ENCODE measurements around the gene PDZRN4.
"Not testable (repeated sequence)": the region's sequence is repeated elsewhere in the genome, so short reads cannot be mapped to it uniquely, and the experiment has no call there.

PDZRN4 gene

DNA sequence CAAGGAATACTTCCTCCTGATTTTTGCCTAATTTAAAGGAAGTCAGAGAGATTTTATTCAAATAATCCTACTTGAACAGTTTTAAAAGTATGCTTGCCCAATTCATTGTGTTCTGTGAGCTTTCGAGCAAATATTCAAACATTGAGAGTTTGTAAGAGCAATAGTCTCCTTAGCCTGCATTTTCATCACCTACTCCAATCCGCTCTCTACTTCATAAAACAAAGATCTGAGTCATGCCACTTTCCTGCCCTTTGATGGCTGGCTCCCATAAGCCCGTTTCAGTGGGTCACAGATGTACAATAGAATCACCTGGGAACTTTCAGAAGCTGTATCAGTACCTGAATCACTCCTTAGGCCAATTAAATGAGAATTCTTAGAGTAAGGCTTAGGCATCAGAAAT is 319.2 kb downstream of the PDZRN4 start:
- no peak for DNase-seq (ENCODE audit: low read depth in 2 of 2, low spot score in 1 of 2)

DNA sequence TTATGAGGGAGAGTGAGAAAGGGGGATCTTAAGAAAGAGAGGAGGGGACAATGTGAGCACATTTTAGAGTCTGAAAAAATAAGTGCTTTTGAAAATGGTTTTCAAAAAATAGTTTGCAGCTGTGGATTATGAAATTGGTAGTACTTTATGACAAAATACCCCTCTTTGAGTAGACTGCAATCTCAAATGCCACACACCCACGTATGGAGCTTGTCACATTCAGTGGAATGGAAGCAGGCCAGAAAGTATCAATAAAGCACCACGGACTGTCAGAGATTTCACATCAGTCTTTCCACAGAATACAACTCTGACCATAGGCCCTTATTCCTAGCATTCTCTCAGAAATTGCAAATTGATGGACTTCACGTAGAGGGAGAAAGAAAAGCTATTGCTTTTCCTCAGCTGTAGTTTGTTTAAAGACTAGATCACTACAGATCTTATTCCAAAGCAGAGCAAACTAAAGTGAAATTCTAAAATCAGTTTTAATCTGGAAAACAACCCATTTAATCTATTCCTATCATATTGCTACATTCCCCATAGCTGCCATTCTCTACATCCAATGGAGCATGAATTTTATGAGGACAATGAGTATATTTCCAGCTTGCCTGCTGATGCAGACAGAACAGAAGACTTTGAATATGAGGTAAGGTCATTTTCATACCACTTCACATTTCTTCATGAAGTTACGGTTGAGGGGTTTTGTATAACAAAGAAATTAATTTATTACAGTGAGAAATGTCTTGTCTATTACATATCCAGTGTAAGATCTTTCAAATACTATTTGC is 321.3 kb downstream of the PDZRN4 start:
- DNase-seq (ENCODE audit: low read depth in 2 of 2, low spot score in 1 of 2): no peak

DNA sequence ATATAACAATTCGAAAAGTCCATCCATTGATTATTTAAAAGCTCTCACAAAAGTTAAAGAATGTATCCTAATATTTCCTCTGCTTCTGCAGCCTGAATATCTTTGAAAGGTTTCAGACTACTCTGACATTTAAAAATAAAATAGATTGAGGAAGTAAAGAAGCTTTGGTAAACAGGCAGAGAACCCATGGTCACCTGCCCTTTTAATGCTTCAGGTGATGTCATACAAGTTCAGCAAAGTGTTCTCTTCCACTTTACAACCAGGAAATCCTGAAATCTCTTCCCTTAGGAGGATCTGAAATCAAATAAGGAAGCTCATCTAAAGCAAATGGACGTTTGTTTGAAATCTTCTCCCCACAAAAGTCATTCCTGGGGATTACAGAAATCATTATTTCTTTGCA is 322.4 kb downstream of the PDZRN4 start:
- DNase-seq (ENCODE audit: low read depth in 2 of 2, low spot score in 1 of 2): no peak

DNA sequence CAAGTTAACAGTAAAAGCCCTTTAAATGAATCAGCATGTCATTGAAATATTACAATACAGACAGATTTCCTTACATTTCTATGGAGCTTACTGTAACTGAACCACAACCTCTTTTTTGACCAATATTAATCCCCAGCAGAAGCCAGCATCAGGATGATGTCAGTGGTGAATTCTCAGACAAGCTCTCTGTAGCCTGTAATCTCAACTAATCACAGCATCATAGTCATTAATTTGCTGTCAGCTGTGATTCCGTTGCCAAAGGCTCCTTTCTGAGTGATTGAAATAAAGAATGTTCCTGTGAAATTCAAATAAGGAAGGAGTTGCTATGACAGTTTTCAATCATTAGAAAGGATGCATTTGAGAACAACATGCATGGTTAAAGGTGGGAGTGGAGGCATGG is 323.1 kb downstream of the PDZRN4 start:
- no peak for DNase-seq (ENCODE audit: low read depth in 2 of 2, low spot score in 1 of 2)

DNA sequence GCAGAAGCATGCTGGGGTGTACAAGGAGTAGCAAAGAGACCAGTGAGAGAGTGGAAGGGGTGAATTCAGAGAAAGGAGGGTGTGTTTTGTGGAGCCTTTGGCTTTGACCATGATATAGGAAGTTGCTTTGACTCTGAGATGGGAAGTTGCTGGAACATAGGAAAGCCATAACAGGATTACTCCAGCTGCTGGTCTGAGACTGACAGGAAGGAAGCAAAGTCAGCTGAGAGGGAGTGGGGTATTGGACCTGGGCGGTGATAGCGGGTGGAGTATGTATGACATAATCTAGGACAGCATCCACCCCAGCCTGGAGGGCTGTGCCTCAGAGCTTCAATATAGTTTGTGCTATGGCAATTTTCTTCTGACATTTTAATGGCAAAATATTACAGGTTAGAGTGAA is 324.4 kb downstream of the PDZRN4 start:
- DNase-seq (ENCODE audit: low read depth in 2 of 2, low spot score in 1 of 2): no peak

DNA sequence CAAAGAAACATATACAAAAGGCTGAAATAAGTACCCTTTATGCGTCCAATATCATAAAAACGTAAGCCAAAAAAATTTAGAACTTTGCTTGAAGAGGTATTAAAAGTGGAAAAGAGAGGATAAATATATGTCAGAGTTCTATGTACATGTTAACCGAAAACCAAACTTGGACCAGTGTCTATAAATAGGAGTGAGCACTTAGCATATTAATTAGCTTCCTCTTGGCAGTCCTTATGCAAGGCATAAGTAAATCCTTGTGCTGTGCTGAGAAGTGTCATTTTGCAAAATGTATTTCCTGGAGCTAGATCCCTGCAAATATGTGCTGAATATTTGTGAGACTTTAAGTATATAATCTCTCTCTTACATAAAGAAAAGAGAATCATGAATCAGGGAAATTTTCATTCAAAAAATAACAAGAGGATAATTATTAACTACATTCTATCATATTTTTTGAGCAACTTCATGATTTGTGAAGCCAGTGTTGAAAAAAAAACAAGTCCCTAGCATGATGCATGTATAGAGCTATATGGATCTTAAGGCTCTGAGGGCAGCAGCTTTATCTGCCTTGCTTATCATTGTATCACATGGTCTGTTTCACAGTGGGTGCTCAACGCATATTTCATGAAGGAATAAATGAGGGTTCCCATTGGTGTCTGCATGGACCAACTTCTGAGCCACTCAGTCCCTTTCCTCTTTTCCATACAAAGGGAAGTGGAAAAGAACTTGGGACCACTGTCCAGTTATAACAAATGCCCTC is 326.1 kb downstream of the PDZRN4 start:
- no peak for DNase-seq (ENCODE audit: low read depth in 2 of 2, low spot score in 1 of 2)

DNA sequence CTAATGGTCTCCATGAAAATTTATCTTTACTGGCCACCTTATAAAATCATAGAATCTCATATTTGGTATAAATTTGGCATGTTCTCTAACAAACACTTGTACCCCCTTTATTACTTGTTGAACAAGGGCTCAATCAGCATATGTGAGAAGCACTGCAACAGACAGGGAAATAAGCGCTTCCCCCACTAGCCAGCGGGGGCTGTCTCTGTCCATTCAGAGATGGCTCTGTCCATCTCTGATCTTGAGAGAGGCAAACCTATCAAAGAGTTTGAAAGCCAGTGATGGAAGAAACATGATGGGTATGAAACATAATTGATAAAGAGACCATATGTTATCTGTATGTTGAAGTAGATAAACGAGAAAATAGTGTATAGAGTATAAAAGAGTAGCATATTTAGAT is 326.8 kb downstream of the PDZRN4 start:
- no peak for DNase-seq (ENCODE audit: low read depth in 2 of 2, low spot score in 1 of 2)

DNA sequence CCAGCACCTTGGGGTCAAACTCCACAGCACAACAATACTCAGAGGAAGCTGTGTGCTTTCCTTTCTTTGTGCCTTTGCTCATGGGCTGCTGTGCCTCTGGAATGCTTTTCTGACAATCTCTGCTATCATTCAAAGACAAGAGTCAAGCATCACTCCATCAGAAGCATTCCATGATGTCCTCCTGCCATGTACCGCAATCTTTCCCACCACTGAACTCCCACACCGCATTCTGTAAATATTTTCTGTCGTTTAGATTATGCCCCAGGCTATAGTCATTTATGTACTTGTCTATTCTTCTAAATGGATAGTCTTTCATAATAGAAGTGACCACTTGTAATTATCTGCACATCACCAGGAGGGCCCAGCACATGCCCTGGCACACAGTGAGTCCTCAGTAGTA is 327.8 kb downstream of the PDZRN4 start:
- DNase-seq (ENCODE audit: low read depth in 2 of 2, low spot score in 1 of 2): no peak

DNA sequence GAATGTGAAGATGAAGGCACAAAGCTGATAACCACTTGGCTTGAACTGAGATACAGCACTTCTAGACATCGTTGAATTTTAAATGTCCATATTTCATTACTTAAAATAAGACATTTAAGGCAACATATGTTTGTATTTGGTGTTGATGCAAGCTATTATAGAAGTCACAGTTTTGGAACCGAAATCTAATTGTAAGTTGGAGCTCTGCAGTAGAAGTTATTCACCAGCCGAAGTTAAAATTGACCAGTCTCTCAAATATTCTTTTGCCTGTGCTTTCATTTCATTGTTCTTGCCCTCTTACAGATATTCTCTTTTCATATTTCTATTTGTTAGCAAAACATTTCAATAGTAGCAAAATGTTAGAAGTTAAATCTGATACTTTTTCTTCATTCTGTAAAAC is 332.7 kb downstream of the PDZRN4 start:
- DNase-seq (ENCODE audit: low read depth in 2 of 2, low spot score in 1 of 2): no peak

DNA sequence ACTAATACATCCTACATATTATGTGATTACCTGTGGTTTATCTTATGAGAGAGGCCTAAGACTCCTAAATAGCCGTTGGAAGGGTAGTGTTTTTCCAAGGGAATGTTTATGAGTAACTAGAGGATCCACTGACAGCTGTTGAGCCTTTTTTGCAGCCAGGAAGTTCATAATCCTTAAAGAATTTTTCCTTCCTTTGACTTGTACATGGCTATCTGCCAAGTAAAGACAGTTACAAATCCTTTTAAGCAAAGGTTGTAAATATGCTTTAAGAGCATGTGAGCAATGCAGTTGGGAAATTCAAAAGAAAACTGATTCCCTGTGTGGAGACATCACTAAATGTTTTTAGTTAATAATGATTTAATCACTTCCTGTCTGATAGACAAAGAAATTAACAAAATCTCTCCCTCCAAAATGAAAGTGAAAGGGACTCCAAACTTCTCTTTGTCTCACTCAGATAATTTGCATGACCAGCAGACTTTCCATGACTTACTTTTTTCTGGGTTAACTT is 333.8 kb downstream of the PDZRN4 start:
- no peak for DNase-seq (ENCODE audit: low read depth in 2 of 2, low spot score in 1 of 2)

DNA sequence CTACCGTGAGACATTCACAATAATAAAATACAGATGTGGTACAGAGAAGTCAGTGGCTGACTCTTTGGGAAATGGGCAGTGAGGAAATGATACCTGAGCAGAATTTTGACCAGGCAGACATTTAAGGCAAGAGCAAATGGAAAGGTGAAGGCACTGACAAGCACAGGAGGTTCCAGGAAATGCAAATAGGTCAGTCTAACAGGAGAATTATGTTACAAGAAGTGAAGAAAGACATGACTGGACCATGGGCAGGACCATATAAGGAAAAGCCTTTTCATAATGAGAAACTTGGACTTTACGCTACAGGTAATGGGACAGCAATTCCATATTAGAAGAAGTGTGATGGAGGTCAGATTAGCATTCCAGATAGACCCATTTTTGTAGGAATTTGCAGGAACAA is 338.9 kb downstream of the PDZRN4 start:
- no peak for DNase-seq (ENCODE audit: low read depth in 2 of 2, low spot score in 1 of 2)

DNA sequence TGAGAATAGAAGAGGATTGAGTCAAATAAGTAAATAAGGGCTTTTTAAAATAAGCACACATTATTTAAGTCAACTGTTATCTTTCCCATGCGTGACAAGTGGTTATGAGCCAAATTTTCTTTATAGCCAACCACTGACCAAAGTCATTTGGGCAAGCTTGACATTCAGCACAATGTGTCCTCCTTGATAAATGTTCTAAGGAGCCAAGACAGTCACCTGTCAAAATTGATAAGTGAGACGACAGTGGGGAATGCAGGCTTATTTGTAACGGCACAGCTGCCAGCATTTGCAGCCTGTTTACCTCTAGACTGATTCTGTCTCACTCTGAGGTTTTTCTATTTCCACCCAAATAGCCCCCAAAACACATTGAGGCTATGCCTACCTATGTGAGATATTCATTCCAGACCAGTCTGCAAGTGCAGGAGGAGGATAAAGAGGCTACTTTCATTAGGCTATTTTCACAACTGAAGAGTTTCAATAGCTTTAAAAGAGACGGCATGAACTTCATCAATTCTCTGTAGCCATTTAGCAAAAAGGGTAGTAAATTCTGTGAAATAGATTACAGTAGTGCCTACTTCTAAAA is 339.5 kb downstream of the PDZRN4 start:
- no peak for DNase-seq (ENCODE audit: low read depth in 2 of 2, low spot score in 1 of 2)

DNA sequence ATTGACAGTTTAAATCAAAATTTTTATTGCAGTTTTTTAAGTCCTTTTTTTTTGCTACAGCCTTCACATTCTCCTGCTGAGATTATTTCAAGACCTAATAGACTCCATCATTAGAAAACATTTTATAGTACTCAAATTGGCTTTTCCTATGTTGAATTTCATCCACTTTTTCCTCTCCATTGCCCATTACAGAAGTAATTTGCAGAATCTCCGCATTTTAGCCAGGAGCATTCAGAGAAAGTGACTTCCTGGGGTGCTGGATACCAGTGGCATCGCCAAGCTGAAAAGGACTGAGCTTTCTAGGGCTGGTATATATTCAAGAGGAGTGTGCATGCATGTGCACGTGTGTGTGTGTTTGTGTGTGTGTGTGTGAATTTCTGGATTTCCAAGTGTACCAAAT is 340.8 kb downstream of the PDZRN4 start:
- no peak for DNase-seq (ENCODE audit: low read depth in 2 of 2, low spot score in 1 of 2)

DNA sequence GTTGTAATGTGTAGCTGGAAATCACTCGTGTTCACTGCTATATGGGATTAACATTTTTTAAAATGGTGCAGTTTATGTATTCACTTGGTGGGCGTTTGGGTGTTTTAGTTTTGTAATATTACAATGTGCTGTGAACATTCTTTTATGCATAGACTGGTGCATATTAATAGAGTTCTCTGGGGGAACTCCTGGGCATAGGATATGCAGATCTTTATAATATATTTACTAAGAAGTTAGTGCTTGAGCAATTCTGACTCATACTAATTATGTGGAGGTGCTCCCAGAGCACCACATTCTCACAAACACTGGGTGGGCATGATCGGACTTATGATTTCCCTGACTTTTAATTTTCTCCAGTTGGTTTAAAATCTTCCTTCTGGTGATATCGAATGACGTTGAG is 342.3 kb downstream of the PDZRN4 start:
- DNase-seq (ENCODE audit: low read depth in 2 of 2, low spot score in 1 of 2): no peak

DNA sequence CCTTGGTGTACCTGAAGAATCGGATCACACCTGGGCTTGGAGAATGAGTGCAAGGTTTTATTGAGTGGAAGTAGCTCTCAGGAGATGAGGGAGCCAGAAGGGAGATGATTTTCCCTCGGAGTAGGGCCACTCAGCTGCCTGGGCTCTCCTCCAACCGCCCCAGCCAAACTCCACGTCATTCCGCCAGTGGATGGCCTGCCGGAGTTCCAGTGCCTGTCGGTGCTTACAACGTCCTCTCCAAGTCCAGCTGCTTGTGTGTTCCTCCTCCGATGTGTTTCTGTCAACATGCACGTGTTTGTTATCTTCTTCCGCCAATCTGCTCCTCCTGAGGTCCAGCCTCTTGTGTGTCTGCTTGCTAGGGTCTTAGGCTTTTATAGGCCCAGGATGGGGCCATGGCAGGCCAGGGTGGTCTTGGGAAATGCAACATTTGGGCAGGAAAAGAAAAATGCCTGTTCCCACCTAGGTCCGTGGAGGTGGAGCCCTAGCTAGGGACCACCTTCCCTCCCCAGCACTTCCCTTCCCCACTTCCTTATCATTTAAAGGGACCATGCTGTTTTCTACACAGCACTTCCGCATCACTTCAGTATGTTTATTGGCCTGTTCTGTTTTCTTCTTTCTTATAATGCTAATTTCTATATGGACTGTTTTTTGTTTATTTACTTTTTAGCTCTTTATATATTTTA is 343.2 kb downstream of the PDZRN4 start:
- DNase-seq (ENCODE audit: low read depth in 2 of 2, low spot score in 1 of 2): no peak

DNA sequence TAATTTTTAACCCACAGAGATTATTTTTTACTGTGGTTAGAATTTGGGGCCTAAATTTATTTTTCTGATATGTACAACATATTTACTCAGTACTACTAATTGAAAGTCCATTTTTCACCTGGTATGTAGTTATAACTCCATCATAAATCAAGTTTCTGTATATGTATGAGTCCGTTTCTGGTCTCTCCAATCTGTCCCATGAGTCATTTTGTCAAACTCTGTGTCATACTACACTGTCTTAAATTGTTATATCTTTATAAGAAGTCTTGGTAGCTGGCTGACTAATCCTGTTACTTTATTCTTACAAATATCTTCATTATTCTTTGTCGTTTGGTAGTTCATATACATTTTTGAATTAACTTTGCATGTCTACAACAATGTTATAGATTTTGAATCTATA is 344.0 kb downstream of the PDZRN4 start:
- DNase-seq (ENCODE audit: low read depth in 2 of 2, low spot score in 1 of 2): no peak

DNA sequence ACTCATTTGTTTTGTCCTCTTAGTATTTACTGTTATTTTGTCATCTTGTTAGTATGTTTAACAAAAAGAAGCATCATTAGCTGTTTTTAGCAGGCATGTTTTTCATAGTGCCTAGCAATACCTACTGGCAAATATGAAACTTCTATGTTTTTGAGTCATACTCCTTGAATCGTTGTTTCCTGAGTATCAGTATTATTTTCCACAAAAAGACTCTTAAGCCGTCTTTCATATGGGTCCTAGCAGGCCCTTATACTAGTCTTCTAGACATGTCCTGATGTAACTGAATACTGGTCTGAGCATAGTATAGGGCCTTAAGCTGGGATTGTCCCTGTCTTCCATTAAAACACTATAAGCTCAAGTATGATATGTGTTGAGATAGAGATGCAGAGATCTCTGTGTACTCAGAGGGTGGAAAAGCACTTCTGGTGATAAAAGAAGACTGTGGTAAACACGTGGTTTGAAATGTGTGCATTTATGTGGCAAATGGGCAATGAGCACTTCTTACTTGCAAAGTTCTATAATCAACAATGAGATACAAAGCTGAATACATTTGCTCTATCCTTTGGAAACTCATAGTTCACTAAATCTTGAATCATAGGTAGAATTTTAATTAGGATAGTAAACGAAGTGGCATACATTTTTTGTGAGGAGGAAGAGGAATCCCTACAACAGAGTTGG is 348.8 kb downstream of the PDZRN4 start:
- no peak for DNase-seq (ENCODE audit: low read depth in 2 of 2, low spot score in 1 of 2)

DNA sequence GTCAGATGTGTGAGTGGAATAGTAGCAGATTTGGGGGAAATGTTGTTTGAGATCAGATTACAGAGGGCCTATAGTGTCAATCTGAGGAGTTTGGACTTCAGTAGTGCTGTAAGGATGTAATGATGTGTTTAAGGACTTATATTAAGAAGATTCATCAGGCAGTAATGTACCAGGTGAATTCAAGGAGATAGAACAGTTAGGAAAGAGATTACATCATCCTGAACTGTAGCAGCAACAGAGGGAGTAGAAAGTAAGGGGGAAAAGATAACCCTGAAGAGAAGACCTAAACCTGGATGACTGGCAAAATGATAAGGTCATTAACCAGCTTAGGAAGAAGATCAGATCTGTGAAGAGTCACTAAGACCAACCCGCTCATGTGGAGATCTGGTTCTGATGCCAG is 349.4 kb downstream of the PDZRN4 start:
- no peak for DNase-seq (ENCODE audit: low read depth in 2 of 2, low spot score in 1 of 2)

DNA sequence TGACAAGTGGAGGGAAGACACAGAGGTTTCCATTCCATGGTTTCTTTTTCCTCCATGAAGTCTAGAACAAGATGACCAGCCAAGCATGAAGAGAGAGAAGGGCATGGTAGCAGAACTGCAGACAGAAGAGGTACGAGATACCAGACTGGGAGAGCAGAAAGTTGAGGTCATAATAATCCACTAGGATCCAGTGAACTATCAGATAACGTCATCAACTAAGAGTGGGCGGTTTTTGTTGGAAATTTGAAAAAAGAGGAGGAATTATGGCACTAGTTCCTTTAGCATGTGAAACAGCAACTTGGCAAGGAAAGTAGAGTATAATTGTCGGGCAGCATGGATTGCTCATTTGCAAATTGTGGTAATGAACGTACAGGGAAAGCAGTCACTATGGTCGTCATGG is 357.6 kb downstream of the PDZRN4 start:
- no peak for DNase-seq (ENCODE audit: low read depth in 2 of 2, low spot score in 1 of 2)

DNA sequence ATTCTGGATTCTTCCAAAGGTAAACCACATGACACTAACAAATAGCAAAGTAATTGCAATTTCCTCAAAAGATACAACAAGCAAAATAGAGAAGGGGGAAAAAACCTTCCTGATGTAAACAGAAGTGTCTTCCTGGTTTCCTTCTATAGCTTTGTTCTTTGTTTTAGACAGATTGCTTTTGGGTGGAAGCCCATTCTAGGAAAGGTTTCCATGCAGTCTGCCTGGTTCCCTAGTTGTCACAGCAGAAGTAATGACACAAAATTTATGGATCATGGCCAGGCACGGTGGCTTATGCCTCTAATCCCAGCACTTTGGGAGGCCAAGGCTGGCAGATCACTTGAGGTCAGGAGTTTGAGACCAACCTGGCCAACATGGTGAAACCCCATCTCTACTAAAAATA is 359.0 kb downstream of the PDZRN4 start:
- not testable (repeated sequence) for DNase-seq (ENCODE audit: low read depth in 2 of 2, low spot score in 1 of 2)

DNA sequence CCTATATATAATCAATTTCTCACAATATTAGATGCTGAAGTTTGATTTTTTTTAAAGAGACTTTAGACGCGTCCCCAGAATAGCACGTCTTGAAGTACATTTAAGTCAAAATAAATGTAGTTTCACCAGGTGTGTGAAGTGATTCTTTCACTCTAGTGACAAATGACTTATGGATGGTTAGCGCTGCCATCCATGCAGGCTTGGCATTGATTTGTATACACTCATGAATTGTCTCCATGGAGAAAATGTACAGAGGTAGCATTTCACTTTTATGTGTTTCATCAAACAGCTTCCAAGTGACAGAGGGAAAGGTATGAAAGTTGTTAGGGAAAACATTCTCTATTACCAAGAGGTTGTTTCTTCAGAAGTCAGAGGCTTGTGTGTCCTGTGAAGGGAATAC is 360.8 kb downstream of the PDZRN4 start:
- DNase-seq (ENCODE audit: low read depth in 2 of 2, low spot score in 1 of 2): no peak
